ENCODE results near the gene PPARA. TPM values are rescaled to one million over a fixed set of nuclear protein-coding genes. Genes with fewer than 3 reads are reported as not detected.

The PPARA gene
- total RNA-seq, 3 donors from 2014 or later (not counting 1 experiment from before 2014, with no cell fraction given), result 20.1 to 27.8 (median 27.0) TPM

DNA sequence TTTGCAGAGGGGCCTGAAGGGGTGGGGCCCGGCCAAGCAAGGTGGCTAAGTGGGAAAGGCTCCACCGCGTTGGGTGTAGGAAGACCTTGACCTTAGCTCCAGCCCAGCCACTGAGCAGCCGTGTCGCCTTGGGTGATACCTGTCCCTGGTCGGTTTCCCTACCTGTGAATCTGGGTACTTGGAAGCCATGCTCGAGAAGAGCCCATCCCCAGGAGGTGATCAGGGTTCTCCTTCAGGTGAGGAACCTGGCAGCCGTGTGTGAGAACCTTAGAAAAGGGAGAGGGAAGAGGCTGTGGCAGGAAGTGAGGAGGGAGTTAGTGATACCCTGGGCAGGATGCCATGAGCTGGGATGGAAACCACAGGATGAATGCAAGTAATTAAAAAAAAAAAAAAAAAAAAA lies 21.6 kb downstream of the PPARA start:
- Mint-ChIP-seq H3K4me3 (no peak overlapping the region), H3K27me3 (ENCODE audit: low read depth in 2 of 2) (no peaks in the 10 kb centered on the region), H3K36me3 (no peaks in the 10 kb centered on the region), H3K4me1 (peaks cover 19 to 25% of the 10 kb centered on the region in 2 donors), H3K9me3 (no peaks in the 10 kb centered on the region), H3K27ac (peak overlapping the region in 1 of 2 donors; percentile 65)
- no peaks in the 10 kb centered on the region for H3K27me3 ChIP-seq (ENCODE audit: control insufficient read depth, insufficient read depth, low read length)
- TF ChIP-seq, protein P1, sequence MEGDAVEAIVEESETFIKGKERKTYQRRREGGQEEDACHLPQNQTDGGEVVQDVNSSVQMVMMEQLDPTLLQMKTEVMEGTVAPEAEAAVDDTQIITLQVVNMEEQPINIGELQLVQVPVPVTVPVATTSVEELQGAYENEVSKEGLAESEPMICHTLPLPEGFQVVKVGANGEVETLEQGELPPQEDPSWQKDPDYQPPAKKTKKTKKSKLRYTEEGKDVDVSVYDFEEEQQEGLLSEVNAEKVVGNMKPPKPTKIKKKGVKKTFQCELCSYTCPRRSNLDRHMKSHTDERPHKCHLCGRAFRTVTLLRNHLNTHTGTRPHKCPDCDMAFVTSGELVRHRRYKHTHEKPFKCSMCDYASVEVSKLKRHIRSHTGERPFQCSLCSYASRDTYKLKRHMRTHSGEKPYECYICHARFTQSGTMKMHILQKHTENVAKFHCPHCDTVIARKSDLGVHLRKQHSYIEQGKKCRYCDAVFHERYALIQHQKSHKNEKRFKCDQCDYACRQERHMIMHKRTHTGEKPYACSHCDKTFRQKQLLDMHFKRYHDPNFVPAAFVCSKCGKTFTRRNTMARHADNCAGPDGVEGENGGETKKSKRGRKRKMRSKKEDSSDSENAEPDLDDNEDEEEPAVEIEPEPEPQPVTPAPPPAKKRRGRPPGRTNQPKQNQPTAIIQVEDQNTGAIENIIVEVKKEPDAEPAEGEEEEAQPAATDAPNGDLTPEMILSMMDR (IDR thresholded peaks at IDR 0.05), result no peak
- intact Hi-C loops (cut with micrococcal nuclease), result no loop called here
- ATAC-seq (no peak), DNase-seq (no peak)
- peaks cover 10% of the 10 kb centered on the region for H3K4me1 ChIP-seq (ENCODE audit: control insufficient read depth, insufficient read depth, low read length)
- WGBS (ENCODE audit: insufficient coverage), result 52% methylated on average over 8 of the region's 8 CpGs
- H3K36me3 ChIP-seq (ENCODE audit: control insufficient read depth, insufficient read depth, low read length), result no peaks in the 10 kb centered on the region
- H3K9me3 ChIP-seq (ENCODE audit: control insufficient read depth, insufficient read depth, low read length), result no peaks in the 10 kb centered on the region
- H3K27ac ChIP-seq (ENCODE audit: low read length), result no peak overlapping the region
- no peak overlapping the region for H3K4me3 ChIP-seq (ENCODE audit: low read length)

DNA sequence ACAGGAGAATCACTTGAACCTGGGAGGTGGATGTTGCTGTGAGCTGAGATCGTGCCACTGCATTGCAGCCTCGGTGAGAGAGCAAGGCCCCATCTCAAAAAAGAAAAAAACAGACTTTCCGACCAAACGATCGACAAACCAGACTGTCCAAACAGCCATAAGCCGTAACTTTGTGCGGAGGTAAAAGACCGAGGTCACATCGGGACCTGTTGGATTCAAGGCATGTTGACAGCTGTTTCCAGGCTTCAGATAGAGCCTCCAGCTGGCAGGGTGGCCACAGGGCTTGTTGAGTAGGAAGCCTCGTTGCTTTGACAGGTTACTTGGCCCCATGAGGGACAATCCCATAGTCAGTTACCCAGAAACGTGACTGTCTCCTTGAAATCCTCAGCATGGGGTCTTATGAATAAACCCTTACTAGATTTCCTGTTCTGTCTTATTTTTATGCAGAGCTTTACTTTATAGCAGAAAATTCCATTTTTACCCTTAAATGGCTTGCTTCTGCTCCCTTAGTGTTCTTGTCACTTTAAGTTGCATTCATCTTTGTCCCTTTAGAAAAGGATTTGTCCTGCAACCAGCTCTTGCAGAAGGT lies 22.3 kb downstream of the PPARA start:
- Mint-ChIP-seq H3K36me3 (no peaks in the 10 kb centered on the region), H3K4me3 (no peak overlapping the region), H3K9me3 (no peaks in the 10 kb centered on the region), H3K4me1 (peaks cover 19 to 25% of the 10 kb centered on the region in 2 donors), H3K27me3 (ENCODE audit: low read depth in 2 of 2) (no peaks in the 10 kb centered on the region), H3K27ac (no peak overlapping the region)
- 96% methylated on average over 11 of the region's 11 CpGs for WGBS (ENCODE audit: insufficient coverage)
- DNase-seq (no peak), ATAC-seq (no peak)
- Histone ChIP-seq H3K4me1 (ENCODE audit: control insufficient read depth, insufficient read depth, low read length) (peaks cover 10% of the 10 kb centered on the region), H3K27ac (ENCODE audit: low read length) (no peak overlapping the region), H3K36me3 (ENCODE audit: control insufficient read depth, insufficient read depth, low read length) (no peaks in the 10 kb centered on the region), H3K9me3 (ENCODE audit: control insufficient read depth, insufficient read depth, low read length) (no peaks in the 10 kb centered on the region), H3K4me3 (ENCODE audit: low read length) (no peak overlapping the region), H3K27me3 (ENCODE audit: control insufficient read depth, insufficient read depth, low read length) (no peaks in the 10 kb centered on the region)
- intact Hi-C loops (cut with micrococcal nuclease), result no loop called here
- TF ChIP-seq, protein P1 (IDR thresholded peaks at IDR 0.05), result no peak

DNA sequence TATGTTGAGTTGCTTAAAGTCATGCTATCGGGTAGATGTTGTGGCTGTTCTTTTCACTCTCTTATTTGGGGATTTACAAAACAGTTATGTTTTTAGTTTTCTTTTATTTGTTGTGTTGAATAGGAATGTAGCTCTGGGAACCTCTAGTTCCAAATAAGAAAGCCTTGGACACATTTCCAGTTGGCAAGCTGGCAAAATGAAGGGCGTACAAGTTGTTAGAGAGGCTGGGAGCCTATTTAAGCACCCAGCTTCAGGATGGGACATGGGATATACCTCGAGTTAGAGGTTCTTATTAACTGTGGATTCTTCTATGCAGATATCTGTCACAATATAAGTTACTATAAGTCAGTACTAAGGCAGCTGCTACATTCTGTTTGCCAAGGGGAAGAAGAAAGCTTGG lies 22.8 kb downstream of the PPARA start:
- TF ChIP-seq, protein P1 (IDR thresholded peaks at IDR 0.05), result no peak
- Mint-ChIP-seq H3K9me3 (no peaks in the 10 kb centered on the region), H3K36me3 (no peaks in the 10 kb centered on the region), H3K27ac (no peak overlapping the region), H3K4me1 (peaks cover 19 to 25% of the 10 kb centered on the region in 2 donors), H3K4me3 (no peak overlapping the region), H3K27me3 (ENCODE audit: low read depth in 2 of 2) (no peaks in the 10 kb centered on the region)
- Histone ChIP-seq H3K27ac (ENCODE audit: low read length) (no peak overlapping the region), H3K9me3 (ENCODE audit: control insufficient read depth, insufficient read depth, low read length) (no peaks in the 10 kb centered on the region), H3K36me3 (ENCODE audit: control insufficient read depth, insufficient read depth, low read length) (no peaks in the 10 kb centered on the region), H3K27me3 (ENCODE audit: control insufficient read depth, insufficient read depth, low read length) (no peaks in the 10 kb centered on the region), H3K4me3 (ENCODE audit: low read length) (no peak overlapping the region), H3K4me1 (ENCODE audit: control insufficient read depth, insufficient read depth, low read length) (peaks cover 10% of the 10 kb centered on the region)
- 100% methylated on average over 2 of the region's 3 CpGs for WGBS (ENCODE audit: insufficient coverage)
- intact Hi-C loops (cut with micrococcal nuclease), result no loop called here
- DNase-seq, result no peak
- no peak for ATAC-seq

DNA sequence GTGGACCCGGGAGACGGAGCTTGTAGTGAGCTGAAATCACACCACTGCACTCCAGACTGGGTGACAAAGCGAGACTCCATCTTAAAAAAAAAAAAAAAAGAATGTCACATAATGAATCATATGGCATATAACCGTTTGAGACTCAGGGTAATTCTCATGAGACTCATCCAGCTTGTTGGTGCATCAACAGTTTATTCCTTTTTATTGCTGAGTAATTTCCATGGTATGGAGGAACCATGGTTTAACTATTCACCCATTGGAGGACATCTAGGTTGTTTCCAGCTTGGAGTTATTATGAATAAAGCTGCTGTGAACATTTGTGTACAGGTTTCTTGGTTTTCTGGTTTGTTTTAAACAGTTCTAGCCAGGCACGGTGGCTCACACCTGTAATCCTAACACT lies 25.3 kb downstream of the PPARA start:
- Mint-ChIP-seq H3K27me3 (ENCODE audit: low read depth in 2 of 2) (no peaks in the 10 kb centered on the region), H3K4me1 (peaks cover 22% of the 10 kb centered on the region in 2 donors), H3K27ac (no peak overlapping the region), H3K9me3 (peaks cover 0 to 9% of the 10 kb centered on the region in 2 donors), H3K36me3 (peaks cover 14% of the 10 kb centered on the region), H3K4me3 (no peak overlapping the region)
- peaks cover 6% of the 10 kb centered on the region for H3K9me3 ChIP-seq (ENCODE audit: control insufficient read depth, insufficient read depth, low read length)
- TF ChIP-seq, protein P1 (IDR thresholded peaks at IDR 0.05), result no peak
- H3K27ac ChIP-seq (ENCODE audit: low read length), result no peak overlapping the region
- H3K4me1 ChIP-seq (ENCODE audit: control insufficient read depth, insufficient read depth, low read length), result peaks cover 10% of the 10 kb centered on the region
- peaks cover 3% of the 10 kb centered on the region for H3K36me3 ChIP-seq (ENCODE audit: control insufficient read depth, insufficient read depth, low read length)
- ATAC-seq (no peak), DNase-seq (no peak)
- no peak overlapping the region for H3K4me3 ChIP-seq (ENCODE audit: low read length)
- intact Hi-C loops (cut with micrococcal nuclease), result no loop called here
- H3K27me3 ChIP-seq (ENCODE audit: control insufficient read depth, insufficient read depth, low read length), result no peaks in the 10 kb centered on the region
- 97% methylated on average over 4 of the region's 5 CpGs for WGBS (ENCODE audit: insufficient coverage)

Measured in natural killer cell (primary cell).